ENCODE data around the gene KCNJ5. TPM values are rescaled to one million over a fixed set of nuclear protein-coding genes. Genes with fewer than 3 reads are reported as not detected.

The KCNJ5 gene
- total RNA-seq, 1 experiment from 2014 or later: 0.17 TPM

GRCh38 chr11:128917144-128917724, 26.1 kb downstream of the KCNJ5 start:
- H3K36me3 ChIP-seq (ENCODE audit: control insufficient read depth in 1 of 2, insufficient read depth in 2 of 2, low read length in 2 of 2): no peaks in the 10 kb centered on the region
- ChIA-PET POLR2A (no interaction called here), RAD21 (ENCODE audit: low non-redundant PET in 1 of 2, low total read pairs in 2 of 2, uncharacterized antibody in 2 of 2, unreplicated experiment in 2 of 2) (no interaction called here), CTCF (no interaction called here)
- no peaks in the 10 kb centered on the region for H3K9me3 ChIP-seq (ENCODE audit: control insufficient read depth in 1 of 2, insufficient read depth in 1 of 2, low read depth in 1 of 2, low read length in 2 of 2)
- H3K4me2 ChIP-seq (ENCODE audit: low read length): no peak overlapping the region
- no peak overlapping the region for H2AFZ ChIP-seq (ENCODE audit: low read depth, low read length, poor library complexity, severe bottlenecking)
- H3K79me2 ChIP-seq (ENCODE audit: insufficient read depth, low read length): no peaks in the 10 kb centered on the region
- no peaks in the 10 kb centered on the region for H3K4me1 ChIP-seq (ENCODE audit: control insufficient read depth in 1 of 2, insufficient read depth in 2 of 2, low read length in 2 of 2)
- BruUV-seq (replicated peaks): no TSS peak
- H3K27me3 ChIP-seq (ENCODE audit: insufficient read depth, low read length): no peaks in the 10 kb centered on the region
- no peaks in the 10 kb centered on the region for H3K9me2 ChIP-seq (ENCODE audit: insufficient read depth)
- intact Hi-C loops (cut with micrococcal nuclease): no loop called here
- ATAC-seq (no peak), DNase-seq (ENCODE audit: low read depth, low spot score) (no peak)
- TF ChIP-seq, protein P1, sequence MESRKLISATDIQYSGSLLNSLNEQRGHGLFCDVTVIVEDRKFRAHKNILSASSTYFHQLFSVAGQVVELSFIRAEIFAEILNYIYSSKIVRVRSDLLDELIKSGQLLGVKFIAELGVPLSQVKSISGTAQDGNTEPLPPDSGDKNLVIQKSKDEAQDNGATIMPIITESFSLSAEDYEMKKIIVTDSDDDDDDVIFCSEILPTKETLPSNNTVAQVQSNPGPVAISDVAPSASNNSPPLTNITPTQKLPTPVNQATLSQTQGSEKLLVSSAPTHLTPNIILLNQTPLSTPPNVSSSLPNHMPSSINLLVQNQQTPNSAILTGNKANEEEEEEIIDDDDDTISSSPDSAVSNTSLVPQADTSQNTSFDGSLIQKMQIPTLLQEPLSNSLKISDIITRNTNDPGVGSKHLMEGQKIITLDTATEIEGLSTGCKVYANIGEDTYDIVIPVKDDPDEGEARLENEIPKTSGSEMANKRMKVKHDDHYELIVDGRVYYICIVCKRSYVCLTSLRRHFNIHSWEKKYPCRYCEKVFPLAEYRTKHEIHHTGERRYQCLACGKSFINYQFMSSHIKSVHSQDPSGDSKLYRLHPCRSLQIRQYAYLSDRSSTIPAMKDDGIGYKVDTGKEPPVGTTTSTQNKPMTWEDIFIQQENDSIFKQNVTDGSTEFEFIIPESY (IDR thresholded peaks at IDR 0.05; ENCODE audit: extremely low read depth, insufficient replicate concordance, low read length): no peak
- TF ChIP-seq EZH2 (IDR thresholded peaks at IDR 0.05) (no peak), TCF7L2 (IDR thresholded peaks at IDR 0.05; ENCODE audit: borderline replicate concordance, extremely low read depth, insufficient read depth, insufficient read length) (no peak), EZH2phosphoT487 (IDR thresholded peaks at IDR 0.05; ENCODE audit: borderline replicate concordance) (no peak), JUND (IDR thresholded peaks at IDR 0.05) (no peak), POLR2AphosphoS5 (IDR thresholded peaks at IDR 0.05; ENCODE audit: low read depth, low read length) (no peak), CBX3 (IDR thresholded peaks at IDR 0.05; ENCODE audit: low read depth) (no peak), ZFX (IDR thresholded peaks at IDR 0.05) (no peak), CEBPB (IDR thresholded peaks at IDR 0.05; ENCODE audit: low read depth) (no peak), POLR2A (IDR thresholded peaks at IDR 0.05; ENCODE audit: borderline replicate concordance, extremely low read depth, insufficient read depth, insufficient read length) (no peak), ELF1 (IDR thresholded peaks at IDR 0.05; ENCODE audit: borderline replicate concordance, low read depth) (no peak), SRF (IDR thresholded peaks at IDR 0.05; ENCODE audit: low read depth) (no peak), ZNF274 (IDR thresholded peaks at IDR 0.05; ENCODE audit: low read depth, low read length) (no peak), ATF3 (IDR thresholded peaks at IDR 0.05) (no peak), YY1 (IDR thresholded peaks at IDR 0.05; ENCODE audit: extremely low read depth, insufficient replicate concordance, low read depth, low read length) (no peak), EGR1 (IDR thresholded peaks at IDR 0.05; ENCODE audit: low read depth) (no peak), FOSL1 (IDR thresholded peaks at IDR 0.05; ENCODE audit: low read depth) (no peak), SIN3A (IDR thresholded peaks at IDR 0.05; ENCODE audit: low read depth) (no peak)
- TF ChIP-seq, protein P2, sequence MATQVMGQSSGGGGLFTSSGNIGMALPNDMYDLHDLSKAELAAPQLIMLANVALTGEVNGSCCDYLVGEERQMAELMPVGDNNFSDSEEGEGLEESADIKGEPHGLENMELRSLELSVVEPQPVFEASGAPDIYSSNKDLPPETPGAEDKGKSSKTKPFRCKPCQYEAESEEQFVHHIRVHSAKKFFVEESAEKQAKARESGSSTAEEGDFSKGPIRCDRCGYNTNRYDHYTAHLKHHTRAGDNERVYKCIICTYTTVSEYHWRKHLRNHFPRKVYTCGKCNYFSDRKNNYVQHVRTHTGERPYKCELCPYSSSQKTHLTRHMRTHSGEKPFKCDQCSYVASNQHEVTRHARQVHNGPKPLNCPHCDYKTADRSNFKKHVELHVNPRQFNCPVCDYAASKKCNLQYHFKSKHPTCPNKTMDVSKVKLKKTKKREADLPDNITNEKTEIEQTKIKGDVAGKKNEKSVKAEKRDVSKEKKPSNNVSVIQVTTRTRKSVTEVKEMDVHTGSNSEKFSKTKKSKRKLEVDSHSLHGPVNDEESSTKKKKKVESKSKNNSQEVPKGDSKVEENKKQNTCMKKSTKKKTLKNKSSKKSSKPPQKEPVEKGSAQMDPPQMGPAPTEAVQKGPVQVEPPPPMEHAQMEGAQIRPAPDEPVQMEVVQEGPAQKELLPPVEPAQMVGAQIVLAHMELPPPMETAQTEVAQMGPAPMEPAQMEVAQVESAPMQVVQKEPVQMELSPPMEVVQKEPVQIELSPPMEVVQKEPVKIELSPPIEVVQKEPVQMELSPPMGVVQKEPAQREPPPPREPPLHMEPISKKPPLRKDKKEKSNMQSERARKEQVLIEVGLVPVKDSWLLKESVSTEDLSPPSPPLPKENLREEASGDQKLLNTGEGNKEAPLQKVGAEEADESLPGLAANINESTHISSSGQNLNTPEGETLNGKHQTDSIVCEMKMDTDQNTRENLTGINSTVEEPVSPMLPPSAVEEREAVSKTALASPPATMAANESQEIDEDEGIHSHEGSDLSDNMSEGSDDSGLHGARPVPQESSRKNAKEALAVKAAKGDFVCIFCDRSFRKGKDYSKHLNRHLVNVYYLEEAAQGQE (IDR thresholded peaks at IDR 0.05; ENCODE audit: low read depth): no peak
- TF ChIP-seq, protein P3, sequence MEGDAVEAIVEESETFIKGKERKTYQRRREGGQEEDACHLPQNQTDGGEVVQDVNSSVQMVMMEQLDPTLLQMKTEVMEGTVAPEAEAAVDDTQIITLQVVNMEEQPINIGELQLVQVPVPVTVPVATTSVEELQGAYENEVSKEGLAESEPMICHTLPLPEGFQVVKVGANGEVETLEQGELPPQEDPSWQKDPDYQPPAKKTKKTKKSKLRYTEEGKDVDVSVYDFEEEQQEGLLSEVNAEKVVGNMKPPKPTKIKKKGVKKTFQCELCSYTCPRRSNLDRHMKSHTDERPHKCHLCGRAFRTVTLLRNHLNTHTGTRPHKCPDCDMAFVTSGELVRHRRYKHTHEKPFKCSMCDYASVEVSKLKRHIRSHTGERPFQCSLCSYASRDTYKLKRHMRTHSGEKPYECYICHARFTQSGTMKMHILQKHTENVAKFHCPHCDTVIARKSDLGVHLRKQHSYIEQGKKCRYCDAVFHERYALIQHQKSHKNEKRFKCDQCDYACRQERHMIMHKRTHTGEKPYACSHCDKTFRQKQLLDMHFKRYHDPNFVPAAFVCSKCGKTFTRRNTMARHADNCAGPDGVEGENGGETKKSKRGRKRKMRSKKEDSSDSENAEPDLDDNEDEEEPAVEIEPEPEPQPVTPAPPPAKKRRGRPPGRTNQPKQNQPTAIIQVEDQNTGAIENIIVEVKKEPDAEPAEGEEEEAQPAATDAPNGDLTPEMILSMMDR (IDR thresholded peaks at IDR 0.05 in 2 of 3, conservative IDR thresholded peaks at IDR 0.05 in 1 of 3; ENCODE audit: borderline replicate concordance in 1 of 3, insufficient read depth in 1 of 3, low read depth in 2 of 3, low read length in 2 of 3): no peak
- H3K4me3 ChIP-seq (replicated peaks in 1 of 2; ENCODE audit: low read depth in 1 of 2, low read length in 2 of 2): no peak overlapping the region
- no peak overlapping the region for H3K27ac ChIP-seq (ENCODE audit: low read depth, low read length)
- H3K9ac ChIP-seq (ENCODE audit: low read length): no peak overlapping the region
- H4K20me1 ChIP-seq (ENCODE audit: insufficient read depth): no peaks in the 10 kb centered on the region
